Neuron (in vitro differentiated cells): ENCODE results near the gene LIPM.

Experiments
- H2AFZ ChIP-seq: one replicate; pipeline ENCODE4 v1.6.1; 2013; ENCODE audit warnings: low read depth, mild to moderate bottlenecking, inconsistent platforms, low read length, moderate library complexity
- H3K27me3 ChIP-seq: one replicate; pipeline ENCODE4 v1.6.1; 2013; ENCODE audit warnings: low read length; ENCODE audit not compliant: insufficient read depth
- H3K36me3 ChIP-seq: one replicate; pipeline ENCODE4 v1.6.1; 2013; ENCODE audit warnings: low read length; ENCODE audit not compliant: insufficient read depth
- H3K4me1 ChIP-seq: one replicate; pipeline ENCODE4 v1.6.1; 2013; ENCODE audit warnings: low read length; ENCODE audit not compliant: insufficient read depth
- H3K4me3 ChIP-seq: 2 replicates; pipeline ENCODE4 v1.5.1; 2013; ENCODE audit warnings: mild to moderate bottlenecking, low read length, moderate library complexity
- H3K9me3 ChIP-seq: one replicate; pipeline ENCODE4 v1.6.1; 2013; ENCODE audit warnings: low read length

Gene LIPM

DNA sequence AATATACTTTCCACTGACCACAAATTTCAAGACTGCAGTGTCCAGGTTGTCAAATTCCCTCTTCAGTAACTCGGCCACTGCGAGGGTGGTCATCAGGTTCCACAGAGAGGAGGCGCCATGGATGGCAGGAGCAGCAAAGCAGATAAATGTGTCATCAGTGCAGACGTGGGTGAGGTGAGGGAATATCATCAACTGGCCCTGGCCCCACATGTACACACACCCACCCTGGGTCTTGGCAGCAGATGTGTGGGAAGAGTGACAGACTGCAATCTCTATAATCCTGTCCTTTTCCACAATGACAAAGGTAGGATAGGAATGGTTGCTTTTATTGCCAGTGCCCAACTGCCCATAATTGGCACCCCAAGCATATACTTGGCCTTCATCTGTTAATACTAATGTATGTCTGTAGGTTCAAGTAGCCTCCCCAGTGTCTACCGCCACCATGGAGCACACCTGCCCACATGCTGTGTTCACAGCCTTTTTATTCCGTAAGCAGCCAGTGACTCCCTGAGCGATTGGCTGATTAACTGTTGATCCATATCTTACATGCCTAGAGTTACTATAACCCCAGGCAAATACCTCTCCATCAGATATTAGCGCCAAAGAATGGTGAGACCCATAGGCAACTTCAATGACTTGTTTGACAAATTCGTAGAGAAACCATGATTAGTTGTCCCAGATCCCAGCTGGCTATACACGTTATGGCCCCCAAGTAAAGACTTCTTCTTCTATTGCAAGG is 16.3 kb upstream of the LIPM start:
- no peaks in the 10 kb centered on the region for H3K27me3 ChIP-seq
- H2AFZ ChIP-seq = no peak overlapping the region
- no peaks in the 10 kb centered on the region for H3K9me3 ChIP-seq
- no peak overlapping the region for H3K4me3 ChIP-seq
- no peaks in the 10 kb centered on the region for H3K36me3 ChIP-seq
- H3K4me1 ChIP-seq = no peaks in the 10 kb centered on the region

DNA sequence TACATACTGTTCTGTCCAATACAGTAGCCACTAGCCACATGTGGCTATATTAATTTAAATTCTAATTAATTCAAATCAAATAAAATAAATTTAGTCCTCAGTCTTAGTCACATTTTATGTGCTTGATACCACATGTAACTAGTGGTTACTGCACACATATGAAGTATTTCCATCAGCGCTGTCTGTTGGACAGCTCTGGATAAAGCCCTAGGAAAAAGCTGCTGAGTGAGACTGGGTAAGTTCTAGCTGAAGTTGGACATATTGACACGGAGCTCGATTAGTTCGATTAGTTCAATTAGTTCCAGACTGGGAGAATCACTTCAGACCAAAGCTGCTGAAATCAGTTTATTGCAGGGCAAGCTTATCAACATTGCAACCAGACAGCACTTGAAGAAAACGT is 15.1 kb upstream of the LIPM start:
- no peak overlapping the region for H2AFZ ChIP-seq
- H3K4me3 ChIP-seq = no peak overlapping the region
- H3K27me3 ChIP-seq = no peaks in the 10 kb centered on the region
- H3K9me3 ChIP-seq = no peaks in the 10 kb centered on the region
- no peaks in the 10 kb centered on the region for H3K36me3 ChIP-seq
- H3K4me1 ChIP-seq = no peaks in the 10 kb centered on the region

DNA sequence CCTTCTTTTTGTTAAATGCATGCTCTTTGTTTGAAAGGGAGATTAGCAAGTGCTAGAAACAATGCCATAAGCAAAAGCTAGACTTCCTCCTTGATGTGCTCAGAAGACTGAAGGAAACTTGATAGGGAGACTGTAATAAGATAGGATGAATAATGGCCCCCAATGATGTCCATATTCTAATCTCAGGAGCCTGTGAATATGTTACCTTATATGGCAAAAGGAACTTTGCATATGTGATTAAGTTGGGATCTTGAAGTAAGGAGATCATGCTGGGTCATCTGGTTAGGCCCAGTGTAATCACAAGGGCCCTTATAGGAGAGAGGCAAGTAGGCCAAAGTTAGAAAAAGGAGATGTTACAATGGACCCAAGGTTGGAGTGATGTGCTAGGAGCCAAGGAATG is 13.6 kb upstream of the LIPM start:
- H3K27me3 ChIP-seq = no peaks in the 10 kb centered on the region
- no peaks in the 10 kb centered on the region for H3K4me1 ChIP-seq
- no peaks in the 10 kb centered on the region for H3K36me3 ChIP-seq
- no peak overlapping the region for H2AFZ ChIP-seq
- H3K4me3 ChIP-seq = no peak overlapping the region
- no peaks in the 10 kb centered on the region for H3K9me3 ChIP-seq

DNA sequence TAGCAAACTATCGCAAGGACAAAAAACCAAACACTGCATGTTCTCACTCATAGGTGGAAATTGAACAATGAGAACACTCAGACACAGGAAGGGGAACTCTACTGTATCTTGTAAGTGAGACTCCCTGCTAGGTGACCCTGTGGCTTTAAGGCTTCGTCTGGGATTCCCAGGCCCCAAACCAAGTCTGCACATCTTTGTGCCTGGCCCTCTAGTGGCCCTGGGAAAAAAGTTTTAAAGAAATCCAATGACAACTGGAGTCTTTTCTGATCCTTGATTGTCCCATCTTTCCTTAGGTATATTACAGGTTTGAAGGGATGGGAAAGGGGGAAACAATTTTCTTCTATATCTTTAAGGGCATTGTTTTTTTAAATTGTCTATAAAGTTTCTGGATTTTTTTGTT is 10.6 kb upstream of the LIPM start:
- Histone ChIP-seq H3K36me3 (no peaks in the 10 kb centered on the region), H3K9me3 (no peaks in the 10 kb centered on the region), H3K4me3 (no peak overlapping the region), H3K27me3 (no peaks in the 10 kb centered on the region), H2AFZ (no peak overlapping the region), H3K4me1 (no peaks in the 10 kb centered on the region)

DNA sequence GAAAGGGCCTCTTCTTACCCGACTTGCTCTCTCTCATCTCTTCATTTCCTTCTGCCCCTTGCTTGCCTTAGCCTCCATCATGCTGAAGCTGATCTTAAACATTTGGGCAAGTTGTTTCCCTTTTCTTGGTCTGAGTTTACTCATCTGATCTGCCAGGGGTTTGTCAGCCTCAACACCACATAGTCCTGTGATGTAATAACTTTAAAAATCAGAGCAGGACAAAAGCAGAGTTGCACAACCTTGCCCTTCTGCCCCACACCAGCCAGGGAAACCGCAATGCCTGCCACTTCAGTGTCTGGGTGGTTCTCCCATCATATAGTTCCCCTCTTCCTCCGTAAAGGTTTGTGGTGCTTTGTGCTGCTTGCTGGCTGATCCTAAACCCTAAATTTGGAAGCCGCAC is 9.9 kb upstream of the LIPM start:
- Histone ChIP-seq H3K4me1 (no peaks in the 10 kb centered on the region), H3K4me3 (no peak overlapping the region), H3K36me3 (no peaks in the 10 kb centered on the region), H3K27me3 (no peaks in the 10 kb centered on the region), H3K9me3 (no peaks in the 10 kb centered on the region), H2AFZ (no peak overlapping the region)

DNA sequence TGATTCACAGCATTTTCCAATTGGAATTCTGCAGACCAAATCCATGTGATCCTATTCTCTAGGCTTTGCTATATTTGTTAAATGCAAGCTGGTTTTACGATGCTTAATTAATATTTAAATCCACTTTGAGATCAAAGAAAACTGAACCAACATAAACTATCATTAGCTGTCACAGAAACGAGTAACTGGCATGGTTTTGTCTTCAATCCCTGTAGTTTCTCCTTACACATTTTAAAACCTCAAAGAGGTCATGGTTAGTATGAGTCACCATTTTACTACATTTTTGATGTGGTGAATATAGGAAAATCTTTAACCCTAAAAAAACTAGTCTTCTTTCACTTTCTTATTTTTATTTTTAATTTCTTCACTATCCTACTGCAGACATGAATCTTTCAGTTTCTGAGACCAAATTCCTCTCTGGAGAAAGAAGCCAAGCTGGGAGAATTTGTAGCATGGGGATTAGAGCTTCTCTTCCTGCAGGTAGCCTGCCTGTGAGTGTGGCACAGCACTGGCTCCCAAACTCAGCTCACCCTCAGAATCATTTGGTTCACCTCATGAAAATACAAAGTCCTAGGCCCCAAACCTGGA is 8.7 kb upstream of the LIPM start:
- H3K27me3 ChIP-seq = no peaks in the 10 kb centered on the region
- no peaks in the 10 kb centered on the region for H3K36me3 ChIP-seq
- no peak overlapping the region for H3K4me3 ChIP-seq
- no peak overlapping the region for H2AFZ ChIP-seq
- H3K9me3 ChIP-seq = no peaks in the 10 kb centered on the region
- no peaks in the 10 kb centered on the region for H3K4me1 ChIP-seq

DNA sequence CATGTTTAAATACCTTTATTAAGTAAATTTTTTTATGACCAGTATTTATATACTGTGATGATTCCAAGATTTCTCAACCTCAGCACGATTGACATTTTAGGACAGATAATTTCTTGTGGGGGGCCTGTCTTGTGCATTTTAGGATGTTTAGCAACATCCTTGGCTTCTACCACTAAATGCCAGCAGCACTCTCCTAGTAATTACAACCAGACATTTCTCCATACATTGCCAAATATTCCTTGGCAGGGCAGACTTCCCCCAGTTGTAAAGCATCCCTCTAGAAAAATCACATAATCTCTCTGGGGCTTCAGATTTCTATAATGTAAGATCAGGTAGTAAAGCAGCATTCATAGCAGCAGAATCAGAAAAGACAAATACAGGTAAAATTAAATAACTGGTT is 7.8 kb upstream of the LIPM start:
- H3K27me3 ChIP-seq = no peaks in the 10 kb centered on the region
- no peak overlapping the region for H3K4me3 ChIP-seq
- H3K4me1 ChIP-seq = no peaks in the 10 kb centered on the region
- H2AFZ ChIP-seq = no peak overlapping the region
- no peaks in the 10 kb centered on the region for H3K9me3 ChIP-seq
- no peaks in the 10 kb centered on the region for H3K36me3 ChIP-seq

DNA sequence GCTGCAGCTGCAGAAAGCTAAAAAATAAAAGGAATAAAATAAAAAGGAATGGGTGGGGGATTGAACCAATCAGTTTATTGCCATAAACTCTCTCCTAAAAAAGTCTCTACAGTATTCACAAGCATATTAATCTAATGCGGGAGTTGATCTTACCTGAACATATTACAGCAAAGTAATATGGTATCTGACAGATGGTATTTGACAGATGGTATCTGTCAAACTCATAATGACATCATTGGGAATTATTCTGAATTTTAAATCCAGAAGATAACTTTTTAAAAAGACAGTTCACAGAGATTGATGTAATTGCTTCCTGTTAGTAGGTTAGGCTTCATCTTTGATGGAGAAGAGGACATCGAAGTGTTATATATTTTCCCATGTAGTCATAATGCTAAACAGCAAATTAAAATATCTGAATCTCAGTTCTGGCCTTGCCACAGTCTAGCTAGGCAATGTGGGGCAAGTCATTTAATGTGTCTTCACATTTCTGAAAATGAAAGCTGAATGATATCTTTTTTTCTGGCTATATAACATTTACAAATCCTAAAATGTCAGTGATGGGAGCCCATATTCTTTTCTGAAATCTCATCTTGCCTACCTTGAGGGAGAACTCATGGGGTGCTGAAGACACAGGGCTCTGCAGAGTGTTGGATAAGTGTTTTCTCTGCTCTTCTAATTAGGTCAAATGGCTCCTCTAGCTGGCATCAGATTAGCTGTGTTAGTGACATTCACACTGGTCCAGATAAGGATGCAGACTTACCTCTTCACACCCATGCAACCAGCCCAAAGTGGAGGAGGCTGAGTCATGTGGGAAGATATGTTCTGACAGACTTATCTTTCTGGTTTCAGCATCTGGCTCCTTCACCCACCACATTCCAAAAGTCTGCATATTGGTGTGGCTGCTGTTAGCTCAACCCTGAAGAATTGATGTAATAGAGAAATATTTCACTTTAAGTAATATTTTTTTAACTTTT is 2.1 kb upstream of the LIPM start:
- H2AFZ ChIP-seq = no peak overlapping the region
- H3K4me1 ChIP-seq = no peaks in the 10 kb centered on the region

DNA sequence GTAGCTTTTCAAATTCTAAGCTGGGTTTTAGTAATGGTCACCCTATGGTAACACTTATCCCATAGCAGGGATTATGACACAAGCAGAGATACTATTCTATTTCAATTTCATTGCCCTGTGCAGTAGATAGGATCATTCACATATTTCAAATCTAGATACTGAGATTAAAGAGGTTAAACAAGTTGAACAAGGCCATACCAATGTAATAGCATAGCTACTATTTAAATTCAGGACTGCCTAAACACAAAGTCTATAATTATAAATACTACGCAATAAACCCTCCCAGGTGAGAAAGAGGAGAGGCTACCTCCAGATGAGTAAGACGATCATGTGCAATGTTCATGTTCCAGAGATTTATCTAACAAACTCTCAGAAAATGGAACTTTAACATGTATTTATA is 1.1 kb downstream of the LIPM start:
- H3K4me3 ChIP-seq = no peak overlapping the region
- H3K27me3 ChIP-seq = peaks cover 2% of the 10 kb centered on the region
- no peaks in the 10 kb centered on the region for H3K36me3 ChIP-seq
- no peak overlapping the region for H2AFZ ChIP-seq
- H3K4me1 ChIP-seq = no peaks in the 10 kb centered on the region
- H3K9me3 ChIP-seq = no peaks in the 10 kb centered on the region

More for the DNA sequence above, 2.1 kb upstream of the LIPM start:
- no peak overlapping the region for H3K4me3 ChIP-seq
- no peaks in the 10 kb centered on the region for H3K9me3 ChIP-seq
- no peaks in the 10 kb centered on the region for H3K36me3 ChIP-seq
- H3K27me3 ChIP-seq = no peaks in the 10 kb centered on the region

DNA sequence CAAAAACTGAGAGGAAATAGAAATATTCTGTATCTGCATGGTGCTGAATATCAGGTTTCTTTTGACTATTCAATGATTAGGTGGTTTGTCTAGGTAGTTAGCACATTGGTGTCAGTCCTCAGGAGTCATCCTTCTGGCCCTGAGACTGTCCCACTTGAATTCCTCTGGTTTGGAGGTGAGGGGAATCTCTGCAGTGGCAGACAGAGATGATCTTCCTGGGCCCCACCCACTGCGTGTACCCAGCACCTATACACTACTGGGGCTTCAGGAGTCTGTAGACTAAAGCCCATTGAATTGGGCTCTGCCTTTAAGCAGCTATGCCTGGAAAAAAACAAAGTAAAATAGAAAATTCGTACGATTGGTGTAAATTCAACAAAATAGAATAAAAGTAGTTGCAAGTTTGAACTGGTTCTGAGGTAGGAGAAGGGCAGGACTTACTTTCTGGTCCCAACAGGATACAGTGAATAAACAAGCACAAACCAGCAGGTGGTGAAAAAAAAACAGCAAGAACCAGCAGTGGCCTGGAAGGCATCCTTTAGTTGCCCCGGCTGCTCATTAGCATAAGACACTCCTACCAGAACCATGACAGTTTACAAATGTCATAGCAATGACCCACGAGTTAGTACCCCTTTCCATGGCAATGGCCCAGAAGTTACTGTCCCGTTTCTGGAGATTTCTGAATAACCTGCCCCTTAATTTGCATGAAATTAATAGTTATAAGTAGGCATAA is 1.7 kb downstream of the LIPM start:
- Histone ChIP-seq H3K4me3 (no peak overlapping the region), H3K9me3 (no peaks in the 10 kb centered on the region), H3K27me3 (peaks cover 2% of the 10 kb centered on the region), H2AFZ (no peak overlapping the region), H3K36me3 (no peaks in the 10 kb centered on the region), H3K4me1 (no peaks in the 10 kb centered on the region)

DNA sequence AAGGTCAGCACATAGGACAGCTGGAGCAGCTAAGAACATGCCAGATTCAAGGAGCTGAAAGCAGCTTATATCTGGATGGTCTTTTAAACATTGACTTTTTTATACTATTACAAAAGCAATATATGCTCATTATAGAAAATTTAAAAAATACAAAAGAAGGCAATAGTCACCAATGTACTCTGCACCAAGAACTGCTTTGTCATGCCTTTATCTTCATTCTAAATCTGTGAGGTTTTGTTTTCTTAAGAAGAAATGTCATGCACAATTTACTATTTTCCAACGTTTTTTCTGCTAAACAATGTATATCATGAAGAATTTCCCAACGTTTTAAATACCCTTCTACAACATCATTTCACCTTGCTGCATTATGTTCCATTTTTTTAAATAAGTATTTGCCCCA is 2.8 kb downstream of the LIPM start:
- no peaks in the 10 kb centered on the region for H3K9me3 ChIP-seq
- H2AFZ ChIP-seq = no peak overlapping the region

DNA sequence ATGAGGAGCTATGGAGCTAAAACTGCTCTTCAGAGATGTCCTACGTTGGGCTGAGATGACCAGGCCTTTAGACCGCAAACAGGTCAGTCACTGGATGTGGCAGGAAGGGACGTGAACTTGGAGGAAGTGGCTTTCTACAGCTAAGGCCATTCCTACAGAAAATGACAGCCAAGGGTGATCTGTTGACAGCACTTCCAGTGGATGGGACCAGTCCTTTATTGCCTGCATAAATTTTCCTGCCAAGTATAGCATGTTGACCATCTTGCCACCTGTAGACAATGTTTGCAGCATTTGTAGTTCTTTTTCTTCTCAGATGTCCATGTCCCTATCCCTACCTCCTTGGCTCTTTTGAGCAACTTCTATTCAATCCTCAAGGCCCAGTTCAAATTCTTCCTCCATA is 3.4 kb downstream of the LIPM start:
- Histone ChIP-seq H3K27me3 (peaks cover 4% of the 10 kb centered on the region), H3K4me1 (no peaks in the 10 kb centered on the region), H3K4me3 (no peak overlapping the region), H3K36me3 (no peaks in the 10 kb centered on the region), H3K9me3 (no peaks in the 10 kb centered on the region), H2AFZ (no peak overlapping the region)

More for the DNA sequence above, 2.8 kb downstream of the LIPM start:
- no peak overlapping the region for H3K4me3 ChIP-seq
- no peaks in the 10 kb centered on the region for H3K36me3 ChIP-seq
- no peaks in the 10 kb centered on the region for H3K4me1 ChIP-seq
- peaks cover 2% of the 10 kb centered on the region for H3K27me3 ChIP-seq

DNA sequence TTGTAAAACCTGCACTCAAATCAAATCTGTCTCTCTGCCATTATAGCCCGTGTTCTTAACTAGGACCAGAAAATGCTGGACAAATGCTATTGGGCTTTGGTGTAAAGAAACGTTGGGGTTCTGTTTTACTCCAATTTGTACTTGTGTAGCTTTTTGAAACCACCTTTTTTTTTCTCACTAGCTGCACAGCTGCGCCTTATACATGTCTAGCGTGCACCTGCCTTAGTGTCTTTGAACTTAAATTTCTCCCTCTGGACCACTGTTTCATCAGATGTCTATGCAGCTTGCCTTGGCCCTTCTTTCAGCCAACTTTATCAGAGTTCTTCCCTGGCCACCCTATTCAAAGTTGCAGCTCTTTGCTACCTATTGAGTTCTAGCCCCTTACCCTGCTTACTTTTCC is 7.1 kb downstream of the LIPM start:
- Histone ChIP-seq H3K36me3 (no peaks in the 10 kb centered on the region), H3K4me1 (no peaks in the 10 kb centered on the region), H3K4me3 (no peak overlapping the region), H2AFZ (no peak overlapping the region), H3K27me3 (peaks cover 8% of the 10 kb centered on the region), H3K9me3 (no peaks in the 10 kb centered on the region)
